ENCODE results near the gene SYNPO2. TPM values are rescaled to one million over a fixed set of nuclear protein-coding genes. Genes with fewer than 3 reads are reported as not detected.

The SYNPO2 gene
- total RNA-seq, 2 experiments from 2014 or later: 0.12 to 0.19 TPM

GRCh38 chr4:119025420-119025819, 136.8 kb downstream of the SYNPO2 start:
- CTCF ChIA-PET: interaction anchor here (0.7 to 1.5 kb wide), 2 partner anchors 16 to 17 kb away, joined by 3 to 4 read pairs; no protein-coding TSS in a partner anchor

GRCh38 chr4:119025916-119026661, 137.4 kb downstream of the SYNPO2 start:
- no peak for DNase-seq
- no peak overlapping the region for H3K27ac Mint-ChIP-seq
- intact Hi-C loops (cut with micrococcal nuclease): no loop called here
- ChIA-PET CTCF (interaction anchor here (0.7 to 1.5 kb wide), 2 partner anchors 15 to 16 kb away, joined by 3 to 4 read pairs; no protein-coding TSS in a partner anchor), POLR2A (no interaction called here)
- peaks cover 5% of the 10 kb centered on the region for H3K27me3 Mint-ChIP-seq
- no peaks in the 10 kb centered on the region for H3K9me3 Mint-ChIP-seq
- no peaks in the 10 kb centered on the region for H3K36me3 Mint-ChIP-seq
- H3K4me3 Mint-ChIP-seq: no peak overlapping the region
- H3K4me1 Mint-ChIP-seq (ENCODE audit: low read depth): no peaks in the 10 kb centered on the region

More at GRCh38 chr4:119025420-119025819, 136.8 kb downstream of the SYNPO2 start:
- intact Hi-C loops (cut with micrococcal nuclease): no loop called here
- Mint-ChIP-seq H3K27me3 (peaks cover 5% of the 10 kb centered on the region), H3K4me3 (no peak overlapping the region), H3K4me1 (ENCODE audit: low read depth) (no peaks in the 10 kb centered on the region), H3K27ac (no peak overlapping the region), H3K9me3 (no peaks in the 10 kb centered on the region), H3K36me3 (no peaks in the 10 kb centered on the region)
- POLR2A ChIA-PET: no interaction called here
- DNase-seq: no peak

- DNase-seq: no peak
- no peaks in the 10 kb centered on the region for H3K4me1 Mint-ChIP-seq (ENCODE audit: low read depth)
- H3K36me3 Mint-ChIP-seq: no peaks in the 10 kb centered on the region
- no peak overlapping the region for H3K27ac Mint-ChIP-seq
- intact Hi-C loops (cut with micrococcal nuclease): no loop called here
- peaks cover 5% of the 10 kb centered on the region for H3K27me3 Mint-ChIP-seq
- ChIA-PET POLR2A (no interaction called here), CTCF (no interaction called here)
- H3K9me3 Mint-ChIP-seq: no peaks in the 10 kb centered on the region
- H3K4me3 Mint-ChIP-seq: no peak overlapping the region
Measured at GRCh38 chr4:119026662-119027444, 138.2 kb downstream of the SYNPO2 start.

GRCh38 chr4:119027811-119028210, 139.2 kb downstream of the SYNPO2 start:
- Mint-ChIP-seq H3K4me1 (ENCODE audit: low read depth) (no peaks in the 10 kb centered on the region), H3K9me3 (no peaks in the 10 kb centered on the region), H3K27me3 (peaks cover 5% of the 10 kb centered on the region), H3K36me3 (no peaks in the 10 kb centered on the region), H3K27ac (no peak overlapping the region), H3K4me3 (no peak overlapping the region)
- no peak for DNase-seq
- intact Hi-C loops (cut with micrococcal nuclease): no loop called here
- CTCF ChIA-PET: no interaction called here
- POLR2A ChIA-PET: no interaction called here

GRCh38 chr4:119028296-119028695, 139.6 kb downstream of the SYNPO2 start:
- intact Hi-C loops (cut with micrococcal nuclease): no loop called here
- no peak overlapping the region for H3K4me3 Mint-ChIP-seq
- peaks cover 3% of the 10 kb centered on the region for H3K27me3 Mint-ChIP-seq
- no peaks in the 10 kb centered on the region for H3K36me3 Mint-ChIP-seq
- POLR2A ChIA-PET: no interaction called here
- CTCF ChIA-PET: interaction anchor here (0.8 kb wide), 1 partner anchor 47 kb away, joined by 3 read pairs; no protein-coding TSS in a partner anchor
- no peaks in the 10 kb centered on the region for H3K4me1 Mint-ChIP-seq (ENCODE audit: low read depth)
- H3K9me3 Mint-ChIP-seq: no peaks in the 10 kb centered on the region
- H3K27ac Mint-ChIP-seq: no peak overlapping the region
- DNase-seq: no peak

GRCh38 chr4:119029847-119030535, 141.3 kb downstream of the SYNPO2 start:
- Mint-ChIP-seq H3K27ac (no peak overlapping the region), H3K9me3 (no peaks in the 10 kb centered on the region), H3K36me3 (no peaks in the 10 kb centered on the region), H3K27me3 (peaks cover 7% of the 10 kb centered on the region), H3K4me1 (ENCODE audit: low read depth) (no peaks in the 10 kb centered on the region), H3K4me3 (no peak overlapping the region)
- DNase-seq: no peak
- CTCF ChIA-PET: no interaction called here
- intact Hi-C loops (cut with micrococcal nuclease): no loop called here
- POLR2A ChIA-PET: no interaction called here

- intact Hi-C loops (cut with micrococcal nuclease): no loop called here
- CTCF ChIA-PET: no interaction called here
- H3K27me3 Mint-ChIP-seq: peaks cover 7% of the 10 kb centered on the region
- no peaks in the 10 kb centered on the region for H3K36me3 Mint-ChIP-seq
- H3K4me3 Mint-ChIP-seq: no peak overlapping the region
- no peak for DNase-seq
- POLR2A ChIA-PET: no interaction called here
- no peaks in the 10 kb centered on the region for H3K4me1 Mint-ChIP-seq (ENCODE audit: low read depth)
- no peaks in the 10 kb centered on the region for H3K9me3 Mint-ChIP-seq
- no peak overlapping the region for H3K27ac Mint-ChIP-seq
Measured at GRCh38 chr4:119030536-119030890, 141.9 kb downstream of the SYNPO2 start.

GRCh38 chr4:119031218-119031617, 142.6 kb downstream of the SYNPO2 start:
- Mint-ChIP-seq H3K36me3 (no peaks in the 10 kb centered on the region), H3K27ac (no peak overlapping the region), H3K4me3 (no peak overlapping the region), H3K9me3 (no peaks in the 10 kb centered on the region), H3K27me3 (peaks cover 6% of the 10 kb centered on the region), H3K4me1 (ENCODE audit: low read depth) (no peaks in the 10 kb centered on the region)
- intact Hi-C loops (cut with micrococcal nuclease): no loop called here
- CTCF ChIA-PET: interaction anchor here (0.6 to 1.4 kb wide), 4 partner anchors 9 to 19 kb away, joined by 3 to 4 read pairs (median 3); no protein-coding TSS in a partner anchor
- POLR2A ChIA-PET: no interaction called here
- no peak for DNase-seq

GRCh38 chr4:119032921-119033685, 144.4 kb downstream of the SYNPO2 start:
- DNase-seq: no peak
- Mint-ChIP-seq H3K4me1 (ENCODE audit: low read depth) (peaks cover 5% of the 10 kb centered on the region), H3K27me3 (peaks cover 4% of the 10 kb centered on the region), H3K4me3 (no peak overlapping the region), H3K27ac (no peak overlapping the region), H3K36me3 (no peaks in the 10 kb centered on the region), H3K9me3 (no peaks in the 10 kb centered on the region)
- intact Hi-C loops (cut with micrococcal nuclease): no loop called here
- CTCF ChIA-PET: interaction anchor here (1.2 kb wide), 1 partner anchor 9 kb away, joined by 8 read pairs; no protein-coding TSS in a partner anchor
- POLR2A ChIA-PET: no interaction called here

- Mint-ChIP-seq H3K4me1 (ENCODE audit: low read depth) (peaks cover 11% of the 10 kb centered on the region), H3K4me3 (no peak overlapping the region), H3K36me3 (no peaks in the 10 kb centered on the region), H3K9me3 (no peaks in the 10 kb centered on the region), H3K27me3 (peaks cover 4% of the 10 kb centered on the region), H3K27ac (no peak overlapping the region)
- no peak for DNase-seq
- ChIA-PET POLR2A (no interaction called here), CTCF (no interaction called here)
- intact Hi-C loops (cut with micrococcal nuclease): no loop called here
Measured at GRCh38 chr4:119034276-119035008, 145.8 kb downstream of the SYNPO2 start.

- Mint-ChIP-seq H3K4me3 (no peak overlapping the region), H3K36me3 (no peaks in the 10 kb centered on the region), H3K9me3 (no peaks in the 10 kb centered on the region), H3K27ac (no peak overlapping the region), H3K27me3 (peaks cover 4% of the 10 kb centered on the region), H3K4me1 (ENCODE audit: low read depth) (peaks cover 11% of the 10 kb centered on the region)
- no peak for DNase-seq
- intact Hi-C loops (cut with micrococcal nuclease): no loop called here
- POLR2A ChIA-PET: no interaction called here
- CTCF ChIA-PET: no interaction called here
Measured at GRCh38 chr4:119035951-119036737, 147.5 kb downstream of the SYNPO2 start.
